Measurements from ENCODE around the gene RGL3.
"Not testable (repeated sequence)": the region's sequence is repeated elsewhere in the genome, so short reads cannot be mapped to it uniquely, and the experiment has no call there.

The RGL3 gene

GRCh38 chr19:11448923-11449554 lies 29.9 kb upstream of the RGL3 start:
- DNase-seq, result no peak

DNA sequence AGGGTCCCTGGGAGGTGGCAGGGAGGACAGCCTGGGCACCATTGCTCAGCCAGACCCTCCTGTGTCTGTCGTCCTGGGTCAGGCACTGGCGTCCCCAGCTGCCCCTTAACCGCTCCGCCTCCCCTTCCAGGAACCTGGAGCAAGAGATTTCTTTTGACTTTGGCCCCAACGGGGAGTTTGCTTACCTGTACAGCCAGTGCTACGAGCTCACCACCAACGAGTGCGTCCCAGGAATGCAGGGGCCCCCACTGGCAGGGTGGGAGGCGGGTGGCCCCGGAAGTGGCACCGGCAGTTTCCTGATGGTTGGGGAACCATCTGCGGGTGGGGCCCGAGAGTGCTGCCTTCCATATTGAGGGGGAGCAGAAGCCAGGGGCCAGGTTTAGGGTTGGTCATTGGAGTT lies 29.3 kb upstream of the RGL3 start:
- DNase-seq, result no peak

DNA sequence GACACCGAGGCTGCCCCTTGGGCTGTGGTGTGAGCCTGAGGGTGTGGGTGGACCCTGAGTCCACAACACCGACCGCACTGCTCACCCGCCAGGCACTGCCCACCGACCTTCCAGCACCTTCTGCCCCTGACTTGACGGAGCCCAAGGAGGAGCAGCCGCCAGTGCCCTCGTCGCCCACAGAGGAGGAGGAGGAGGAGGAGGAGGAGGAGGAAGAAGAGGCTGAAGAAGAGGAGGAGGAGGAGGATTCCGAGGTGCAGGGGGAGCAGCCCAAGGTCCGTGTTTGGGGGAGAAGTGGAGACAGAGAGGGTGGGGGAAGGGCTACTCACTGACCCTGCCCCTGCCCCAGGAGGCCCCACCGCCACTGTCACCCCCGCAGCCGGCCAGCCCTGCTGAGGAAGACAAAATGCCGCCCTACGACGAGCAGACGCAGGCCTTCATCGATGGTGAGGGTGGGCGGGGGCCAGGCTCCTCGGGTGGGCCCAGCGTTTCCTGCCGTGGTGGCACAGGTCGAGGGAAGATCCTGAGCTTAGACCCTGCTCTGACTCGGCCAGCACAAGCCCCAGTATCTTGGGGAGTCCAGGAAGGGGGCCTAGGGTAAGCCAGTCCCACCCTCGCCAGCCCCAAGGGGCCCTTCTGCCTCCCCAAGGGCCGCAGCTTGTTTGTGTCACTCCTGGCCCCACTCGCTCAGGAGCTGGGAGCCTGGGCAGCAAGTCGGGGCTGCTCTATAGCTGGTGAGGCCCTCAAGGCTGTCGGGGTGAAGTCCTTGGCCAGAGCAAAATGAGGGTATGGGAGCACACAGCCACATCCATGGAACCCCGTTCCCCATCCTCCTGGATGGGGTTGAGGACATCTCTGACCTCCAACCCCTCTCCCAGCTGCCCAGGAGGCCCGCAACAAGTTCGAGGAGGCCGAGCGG lies 28.5 kb upstream of the RGL3 start:
- DNase-seq, result no peak

DNA sequence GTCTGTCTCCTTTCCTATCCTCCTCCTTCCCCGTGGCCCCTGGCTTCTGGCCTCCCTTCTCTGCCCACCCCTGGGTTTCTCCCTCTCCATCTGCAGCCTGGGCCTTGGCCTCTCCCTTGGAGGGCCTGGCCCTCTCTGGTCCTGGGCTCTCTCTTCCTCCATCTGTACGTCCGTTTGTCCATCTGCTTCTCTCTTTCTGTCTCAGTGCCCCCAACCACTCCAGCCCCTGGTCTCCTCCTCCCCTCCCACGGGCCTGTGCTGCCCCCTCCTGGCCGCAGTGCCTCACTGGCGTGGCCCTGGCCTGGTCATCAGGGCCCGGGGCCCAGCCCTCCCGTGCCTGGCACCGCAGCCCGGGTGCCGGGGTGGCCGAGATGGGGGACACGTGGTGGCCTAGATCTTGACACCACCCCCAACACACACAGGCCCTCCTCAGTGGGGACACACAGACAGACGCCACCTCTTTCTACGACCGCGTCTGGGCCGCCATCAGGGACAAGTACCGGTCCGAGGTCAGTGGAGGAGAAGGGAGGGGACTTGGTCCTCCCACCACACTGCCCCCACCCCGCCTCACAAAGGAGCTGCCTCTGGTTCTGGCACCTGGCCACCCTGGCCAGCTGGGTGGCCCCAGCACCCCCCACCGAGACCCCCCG lies 27.7 kb upstream of the RGL3 start:
- peak; percentile 28 to 48 for DNase-seq

DNA sequence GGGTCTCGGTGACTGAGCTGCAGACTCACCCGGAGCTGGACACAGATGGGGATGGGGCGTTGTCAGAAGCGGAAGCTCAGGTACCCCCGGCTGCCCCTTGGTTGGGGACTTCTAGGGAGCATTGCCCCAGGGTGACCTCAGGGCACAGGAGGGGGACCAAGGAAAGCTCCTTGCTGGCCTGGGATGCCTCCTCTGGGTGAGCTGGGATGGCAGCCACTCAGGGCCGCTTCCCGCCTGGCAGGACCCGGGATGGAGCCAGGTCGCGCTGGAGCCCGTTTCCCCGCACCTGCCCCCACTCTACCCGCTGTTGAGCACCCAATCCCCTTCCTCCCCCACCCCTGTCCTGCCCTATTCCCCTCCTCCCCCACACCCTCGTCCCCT lies 27.1 kb upstream of the RGL3 start:
- DNase-seq, result no peak

DNA sequence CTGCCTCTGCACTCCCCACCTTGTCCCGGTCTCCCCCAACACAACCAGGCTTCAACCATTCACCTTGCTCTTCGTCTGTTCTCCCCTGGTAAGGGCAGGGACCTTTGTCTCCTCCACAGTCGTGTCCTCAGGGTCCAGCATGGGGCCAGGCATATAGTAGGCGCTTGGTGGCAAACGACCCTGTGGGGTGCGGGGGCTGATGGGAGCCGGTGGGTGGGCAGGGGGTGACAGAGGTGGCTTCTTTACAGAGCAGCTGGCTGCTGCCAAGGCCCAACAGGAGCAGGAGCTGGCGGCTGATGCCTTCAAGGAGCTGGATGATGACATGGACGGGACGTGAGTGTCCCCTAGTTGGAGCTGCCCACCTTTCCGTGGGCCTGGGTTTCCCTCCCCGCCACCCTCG lies 26.0 kb upstream of the RGL3 start:
- no peak for DNase-seq

GRCh38 chr19:11444059-11444458 lies 24.9 kb upstream of the RGL3 start:
- DNase-seq, result no peak

- DNase-seq, result no peak
Observed at GRCh38 chr19:11437955-11438354, 18.8 kb upstream of the RGL3 start.

- no peak for DNase-seq
Observed at GRCh38 chr19:11435833-11436313, 16.8 kb upstream of the RGL3 start.

GRCh38 chr19:11435057-11435832 lies 16.1 kb upstream of the RGL3 start, which contains the start of the genes ODAD3 and PRKCSH:
Gene ODAD3, minus strand, starts transcription at chr19:11435121. Its CDS starts 105 bp downstream, at chr19:11435016.
Gene PRKCSH, plus strand, starts transcription at chr19:11435635. Its CDS starts 483 bp downstream, at chr19:11436118.
- DNase-seq, result peak; percentile 95 to 99

DNA sequence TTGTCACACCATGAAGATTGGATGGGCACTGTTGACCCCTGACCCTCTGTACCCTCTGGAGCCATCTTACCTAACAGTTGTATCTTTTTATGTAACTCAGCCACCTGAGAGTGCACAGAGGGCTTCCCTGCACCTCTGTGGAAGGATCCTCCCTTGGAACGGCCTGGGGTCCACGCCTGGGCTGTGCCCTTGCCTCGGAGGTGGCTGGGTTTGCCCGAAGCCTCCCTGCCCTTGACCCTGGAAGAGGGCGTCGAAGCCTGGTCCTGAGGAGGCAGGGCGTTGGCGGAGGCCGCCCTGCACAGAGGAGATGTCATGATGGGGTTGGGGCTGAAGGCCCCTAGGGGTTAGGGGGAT lies 15.6 kb upstream of the RGL3 start:
- DNase-seq, result no peak

DNA sequence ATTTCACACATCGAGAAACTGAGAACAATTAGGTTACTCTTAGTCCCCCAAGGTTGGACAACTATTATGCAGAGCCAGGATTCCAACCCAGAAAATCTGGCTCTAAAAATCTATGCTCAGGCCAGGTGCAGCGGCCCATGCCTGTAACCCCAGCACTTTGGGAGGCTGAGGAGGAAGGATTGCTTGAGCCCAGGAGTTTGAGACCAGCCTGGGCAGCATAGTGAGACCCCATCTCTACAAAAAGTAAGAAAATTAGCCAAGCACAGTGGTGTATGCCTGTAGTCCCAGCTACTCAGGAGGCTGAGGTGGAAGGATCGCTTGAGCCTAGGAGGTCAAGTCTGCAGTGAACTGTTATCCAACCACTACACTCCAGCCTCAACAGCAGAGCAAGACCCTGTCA lies 14.4 kb upstream of the RGL3 start:
- DNase-seq, result not testable (repeated sequence)

GRCh38 chr19:11426656-11427055 lies 7.5 kb upstream of the RGL3 start:
- DNase-seq, result no peak

DNA sequence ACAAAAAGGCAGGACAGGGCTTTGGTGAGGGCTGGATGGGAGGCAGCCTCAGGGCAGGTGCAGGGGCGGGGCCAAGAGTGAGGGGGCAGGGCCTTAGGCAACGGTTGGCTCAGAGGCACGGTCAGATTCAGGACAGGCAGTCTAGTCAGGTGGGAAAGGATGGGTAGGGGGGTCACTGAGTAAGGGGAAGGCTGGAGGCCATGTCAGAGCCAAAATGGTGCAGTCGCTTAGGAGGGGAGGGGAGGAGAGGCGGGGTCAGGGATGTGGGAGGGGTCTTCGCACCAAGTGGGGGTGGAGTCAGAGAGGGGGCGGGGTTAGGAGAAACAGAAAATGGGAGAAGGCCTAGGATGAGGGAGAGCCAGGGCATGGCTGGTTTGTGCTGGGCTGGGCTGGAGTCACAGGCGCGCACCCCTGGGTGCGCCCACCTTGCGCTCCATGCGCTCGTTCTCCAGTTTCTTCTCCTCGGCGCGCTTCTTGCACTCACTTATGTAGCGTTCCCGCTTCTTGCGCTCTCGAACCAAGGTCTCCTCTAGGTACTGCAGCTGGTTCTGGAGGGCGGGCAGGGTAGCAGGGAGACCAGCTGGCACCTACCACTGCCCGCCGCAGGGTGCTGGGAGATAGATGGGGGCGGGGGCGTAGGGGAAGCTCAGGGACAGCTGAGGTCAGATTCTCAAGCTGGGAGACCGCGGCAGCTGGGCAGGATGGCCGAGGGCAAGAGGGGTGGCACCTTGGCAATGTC lies 6.8 kb upstream of the RGL3 start:
- no peak for DNase-seq

- no peak for DNase-seq
Observed at GRCh38 chr19:11423791-11424181, 4.7 kb upstream of the RGL3 start.

DNA sequence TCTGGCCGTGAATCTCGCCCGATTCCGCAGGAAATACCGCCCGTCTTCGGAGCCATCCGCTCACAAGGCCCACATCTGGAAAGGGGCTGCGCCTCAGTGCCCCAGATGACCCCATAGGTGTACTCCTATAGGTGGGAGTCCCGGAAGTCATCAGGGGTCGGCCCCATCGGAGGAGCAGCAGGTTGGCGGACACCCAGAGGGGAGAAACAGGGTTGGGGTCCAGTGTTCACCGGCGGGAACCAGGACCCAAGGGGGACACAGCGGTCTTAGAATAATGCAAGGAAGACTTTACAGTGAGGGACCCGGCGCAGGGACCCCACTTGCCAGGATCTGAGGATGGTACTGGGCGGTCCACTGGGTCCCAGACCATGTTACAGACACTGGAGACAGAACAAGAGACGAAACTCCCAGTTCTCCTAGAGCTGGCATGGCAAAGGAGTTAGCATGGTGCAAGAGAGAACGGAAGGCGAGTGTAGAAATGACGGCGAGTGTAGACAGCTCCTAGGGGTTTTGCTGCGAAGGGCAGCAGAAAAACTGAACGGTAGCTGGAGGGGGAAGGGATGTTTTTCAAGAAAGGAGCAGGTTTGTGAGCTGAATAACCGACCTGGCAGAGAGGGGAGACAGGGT lies 4.2 kb upstream of the RGL3 start:
- DNase-seq, result no peak

DNA sequence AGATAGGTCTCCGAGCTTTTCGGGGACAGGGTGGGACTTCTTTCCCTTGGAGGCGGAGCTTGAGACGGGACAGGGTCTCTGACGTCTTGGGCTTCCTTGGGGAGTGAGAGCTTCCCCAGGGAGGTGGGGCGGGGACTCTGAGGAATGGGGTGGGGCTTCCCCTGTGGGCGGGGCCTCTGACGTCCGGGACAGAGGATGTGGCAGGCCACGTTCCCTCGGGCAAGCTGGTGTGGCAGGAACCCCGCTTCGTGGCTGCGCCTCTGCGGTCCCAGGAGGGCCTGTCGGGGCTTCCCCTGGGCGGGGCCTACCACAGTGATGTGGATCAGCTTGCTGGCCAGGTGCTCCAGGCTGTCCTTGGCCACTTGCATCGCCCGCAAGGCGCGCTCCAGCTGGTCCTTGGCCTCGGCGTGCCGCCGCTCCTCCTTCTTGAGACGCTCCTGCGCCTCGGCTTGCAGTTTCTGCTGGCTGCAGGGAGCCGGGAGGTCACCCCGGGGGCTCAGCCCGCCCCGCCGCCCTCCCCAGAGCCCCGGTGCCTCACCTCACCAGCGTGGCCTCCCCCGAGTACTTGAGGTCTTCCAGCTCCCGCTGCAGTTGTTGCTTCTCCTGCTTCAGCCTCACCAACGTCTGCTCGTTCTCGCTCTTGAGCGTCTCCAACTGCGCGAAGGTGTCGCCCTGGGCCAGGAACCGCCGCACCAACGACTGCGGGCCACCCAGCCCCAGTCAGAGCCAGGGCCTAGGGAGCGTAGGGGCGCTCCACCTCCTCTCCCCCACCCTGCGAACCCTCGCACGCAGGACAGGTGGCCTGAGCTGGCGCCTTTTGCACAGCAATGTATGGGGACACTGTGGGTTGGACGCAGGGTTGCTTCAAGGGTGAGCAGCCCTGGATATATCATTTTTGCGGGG lies 3.3 kb upstream of the RGL3 start:
- peak; percentile 53 to 61 for DNase-seq

GRCh38 chr19:11421371-11422098 lies 2.4 kb upstream of the RGL3 start:
- peak; percentile 39 to 50 for DNase-seq

DNA sequence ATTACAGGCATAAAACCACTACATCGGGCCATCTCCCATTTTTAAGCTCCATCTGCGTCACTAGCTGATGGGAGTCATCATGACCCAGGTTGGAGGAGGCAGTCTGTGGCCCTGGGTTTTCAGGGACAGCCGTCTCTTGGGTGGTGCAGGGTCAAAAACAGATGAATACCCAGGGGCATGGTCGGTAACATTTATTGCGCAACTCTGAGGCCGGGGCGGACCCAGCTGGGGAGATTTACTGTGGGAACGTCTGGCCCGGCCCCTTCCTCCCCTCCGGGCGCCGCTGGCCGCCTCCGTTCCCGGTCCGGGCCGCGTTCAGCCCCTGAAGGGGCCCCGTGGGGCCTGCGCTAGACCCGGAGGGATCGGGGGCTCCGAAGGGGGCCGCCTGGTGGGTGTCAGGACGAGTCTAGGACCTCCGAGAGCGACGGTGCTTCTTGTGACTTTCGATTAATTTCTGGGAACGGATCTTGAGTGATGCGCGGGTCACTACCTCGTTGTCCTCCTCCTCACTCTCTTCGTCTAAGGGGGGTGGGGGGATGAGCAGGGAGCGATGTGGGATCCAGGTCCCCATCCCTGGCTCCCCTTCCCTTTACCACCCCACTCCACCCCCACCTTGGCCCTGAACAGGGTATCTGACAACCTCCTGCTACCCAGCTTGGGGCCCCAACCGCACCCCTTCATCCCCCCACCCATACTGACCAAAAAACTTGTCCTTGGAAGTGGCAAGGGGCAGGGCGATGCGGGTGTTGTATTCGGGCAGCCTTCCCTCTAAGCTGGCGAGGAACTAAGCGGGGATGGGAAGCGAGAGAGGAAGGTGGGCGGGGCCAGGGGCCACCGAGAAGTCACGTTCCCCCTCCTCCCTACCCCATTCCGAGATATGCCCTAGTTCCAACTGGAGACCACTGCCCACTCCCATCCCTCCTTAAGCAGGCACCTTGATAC lies 1.6 kb upstream of the RGL3 start:
- no peak for DNase-seq
